Breast epithelium (tissue), 3 donors: ENCODE measurements around the gene GLIS1.

Experiments
- CTCF ChIP-seq, 3 donors: fragments of 450-650 bp; IDR thresholded peaks; one replicate each; pipeline ENCODE4 v1.5.1; 2016 to 2017; ENCODE audit warnings: antibody characterized with exemption in 3 of 3, mild to moderate bottlenecking in 3 of 3, moderate library complexity in 3 of 3
- POLR2A ChIP-seq: fragments of 450-650 bp; IDR thresholded peaks from one replicate; pipeline ENCODE4 v1.6.1; 2016; ENCODE audit warnings: antibody characterized with exemption, mild to moderate bottlenecking, moderate library complexity

GRCh38 chr1:53641481-53642214 lies 97.3 kb downstream of the GLIS1 start:
- TF ChIP-seq CTCF (IDR thresholded peaks at IDR 0.05) (no peak), POLR2A (no peak)
